ENCODE measurements around the gene SMAP1.
A peak's percentile ranks its signal among the peaks of the same experiment; 100 is the strongest.

Gene SMAP1

GRCh38 chr6:70680396-70680795, 12.7 kb downstream of the SMAP1 start:
- TF ChIP-seq, protein P1, sequence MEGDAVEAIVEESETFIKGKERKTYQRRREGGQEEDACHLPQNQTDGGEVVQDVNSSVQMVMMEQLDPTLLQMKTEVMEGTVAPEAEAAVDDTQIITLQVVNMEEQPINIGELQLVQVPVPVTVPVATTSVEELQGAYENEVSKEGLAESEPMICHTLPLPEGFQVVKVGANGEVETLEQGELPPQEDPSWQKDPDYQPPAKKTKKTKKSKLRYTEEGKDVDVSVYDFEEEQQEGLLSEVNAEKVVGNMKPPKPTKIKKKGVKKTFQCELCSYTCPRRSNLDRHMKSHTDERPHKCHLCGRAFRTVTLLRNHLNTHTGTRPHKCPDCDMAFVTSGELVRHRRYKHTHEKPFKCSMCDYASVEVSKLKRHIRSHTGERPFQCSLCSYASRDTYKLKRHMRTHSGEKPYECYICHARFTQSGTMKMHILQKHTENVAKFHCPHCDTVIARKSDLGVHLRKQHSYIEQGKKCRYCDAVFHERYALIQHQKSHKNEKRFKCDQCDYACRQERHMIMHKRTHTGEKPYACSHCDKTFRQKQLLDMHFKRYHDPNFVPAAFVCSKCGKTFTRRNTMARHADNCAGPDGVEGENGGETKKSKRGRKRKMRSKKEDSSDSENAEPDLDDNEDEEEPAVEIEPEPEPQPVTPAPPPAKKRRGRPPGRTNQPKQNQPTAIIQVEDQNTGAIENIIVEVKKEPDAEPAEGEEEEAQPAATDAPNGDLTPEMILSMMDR (IDR thresholded peaks at IDR 0.05) = no peak

- TF ChIP-seq, protein P1 (IDR thresholded peaks at IDR 0.05) = no peak
Observed at GRCh38 chr6:70684794-70685493, 17.3 kb downstream of the SMAP1 start.

GRCh38 chr6:70685494-70686180, 18.0 kb downstream of the SMAP1 start:
- TF ChIP-seq, protein P1 (IDR thresholded peaks at IDR 0.05) = no peak

GRCh38 chr6:70686548-70687133, 19.0 kb downstream of the SMAP1 start:
- TF ChIP-seq, protein P1 (IDR thresholded peaks at IDR 0.05) = peak; percentile 69

- TF ChIP-seq, protein P1 (IDR thresholded peaks at IDR 0.05) = no peak
Observed at GRCh38 chr6:70693887-70694286, 26.2 kb downstream of the SMAP1 start.

DNA sequence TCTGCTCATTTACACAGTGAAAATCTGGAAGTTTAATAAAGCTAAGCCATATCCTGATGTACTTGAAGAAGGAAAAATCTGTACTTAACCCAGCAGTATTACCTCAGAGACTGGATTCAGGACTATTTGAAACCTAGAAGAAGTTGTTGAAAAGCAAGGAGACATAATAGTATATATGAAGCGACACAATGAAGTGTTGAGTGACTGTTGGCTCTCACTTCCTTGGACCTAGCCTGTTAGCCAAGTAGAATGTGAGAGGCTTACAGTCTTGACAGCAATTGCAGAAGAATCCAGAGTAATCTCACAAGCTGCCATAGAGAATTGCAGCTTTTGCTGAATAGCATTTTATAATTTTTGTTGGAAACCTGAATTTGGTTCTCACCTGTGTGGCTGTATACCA, 26.7 kb downstream of the SMAP1 start:
- TF ChIP-seq, protein P1 (IDR thresholded peaks at IDR 0.05) = no peak

- TF ChIP-seq, protein P1 (IDR thresholded peaks at IDR 0.05) = no peak
Observed at GRCh38 chr6:70700922-70701876, 33.5 kb downstream of the SMAP1 start.
